Keratinocyte (primary cell): ENCODE results near the gene FLNC. TPM values are rescaled to one million over a fixed set of nuclear protein-coding genes. Genes with fewer than 3 reads are reported as not detected.

Experiments used
- DNase-seq: peaks from one replicate; pipeline ENCODE4 v3.0.0-alpha.2; 2011; ENCODE audit warnings: low read depth, missing footprints, low spot score
- FAIRE-seq: peaks from 2 replicates; lab custom pipeline; 2011; peaks lifted over from hg19 to GRCh38; lab: Jason Lieb, UNC
- H2AFZ ChIP-seq: 2 replicates; pipeline ENCODE4 v1.6.0; 2012; ENCODE audit warnings: low read length, control low read depth, inconsistent platforms; ENCODE audit not compliant: control insufficient read depth
- H3K27ac ChIP-seq: 2 replicates; pipeline ENCODE4 v1.5.1; 2011; ENCODE audit warnings: low read length; ENCODE audit not compliant: control insufficient read depth, insufficient read depth
- H3K27me3 ChIP-seq: 3 replicates; pipeline ENCODE4 v1.6.0; 2011; ENCODE audit warnings: low read length; ENCODE audit not compliant: control insufficient read depth, insufficient read depth; ENCODE audit errors: extremely low read depth
- H3K36me3 ChIP-seq, 2 experiments: 2 replicates in 1 of 2; 3 replicates in 1 of 2; pipeline ENCODE4 v1.5.1; 2011; ENCODE audit warnings: low read length in 2 of 2, mild to moderate bottlenecking in 1 of 2; ENCODE audit not compliant: control insufficient read depth in 2 of 2, insufficient read depth in 2 of 2; ENCODE audit errors: extremely low read depth in 1 of 2
- H3K4me1 ChIP-seq: 3 replicates; pipeline ENCODE4 v1.5.1; 2011; ENCODE audit warnings: low read length; ENCODE audit not compliant: control insufficient read depth, insufficient read depth; ENCODE audit errors: extremely low read depth
- H3K4me2 ChIP-seq: 3 replicates; pipeline ENCODE4 v1.6.0; 2011; ENCODE audit warnings: low read depth, low read length; ENCODE audit not compliant: control insufficient read depth, insufficient read depth; ENCODE audit errors: extremely low read depth
- H3K4me3 ChIP-seq, 3 experiments: fragments of 200-600 bp in 1 of 3; sonication (generic) in 1 of 3; 2 replicates in 2 of 3; 3 replicates in 1 of 3; pipeline ENCODE4 v1.5.1; 2011 to 2016; ENCODE audit warnings: low read length in 3 of 3, mild to moderate bottlenecking in 3 of 3, control low read depth in 2 of 3, inconsistent platforms in 1 of 3, low read depth in 1 of 3, mixed read lengths in 1 of 3, mixed run types in 1 of 3, moderate library complexity in 1 of 3; ENCODE audit not compliant: control insufficient read depth in 2 of 3, insufficient read depth in 2 of 3; ENCODE audit errors: extremely low read depth in 1 of 3
- H3K79me2 ChIP-seq: 2 replicates; pipeline ENCODE4 v1.6.0; 2012; ENCODE audit warnings: low read length; ENCODE audit not compliant: control insufficient read depth, insufficient read depth
- H3K9ac ChIP-seq: 3 replicates; pipeline ENCODE4 v1.6.0; 2011; ENCODE audit warnings: low read length; ENCODE audit not compliant: control insufficient read depth, insufficient read depth; ENCODE audit errors: extremely low read depth
- H3K9me1 ChIP-seq: 3 replicates; pipeline ENCODE4 v1.6.0; 2011; ENCODE audit warnings: low read length; ENCODE audit not compliant: control insufficient read depth, insufficient read depth; ENCODE audit errors: extremely low read depth
- H3K9me3 ChIP-seq: 2 replicates; pipeline ENCODE4 v1.5.1; 2012; ENCODE audit warnings: low read depth, low read length; ENCODE audit not compliant: control insufficient read depth
- H4K20me1 ChIP-seq: 3 replicates; pipeline ENCODE4 v1.6.0; 2011; ENCODE audit warnings: low read length; ENCODE audit not compliant: control insufficient read depth, insufficient read depth; ENCODE audit errors: extremely low read depth
- CTCF ChIP-seq, 3 experiments: IDR thresholded peaks in 1 of 3; conservative IDR thresholded peaks in 1 of 3; optimal IDR thresholded peaks in 1 of 3; 2 replicates in 2 of 3; 3 replicates in 1 of 3; pipeline versions ENCODE3 to v1.5.1; 2011; ENCODE audit warnings: low read length in 3 of 3, mild to moderate bottlenecking in 3 of 3, moderate library complexity in 2 of 3, control low read depth in 1 of 3, inconsistent platforms in 1 of 3; ENCODE audit not compliant: insufficient read depth in 2 of 3; ENCODE audit errors: extremely low read depth in 1 of 3
- EZH2 ChIP-seq: IDR thresholded peaks from one replicate; pipeline ENCODE4 v1.6.1; 2012; ENCODE audit warnings: inconsistent platforms, mild to moderate bottlenecking, low read length, moderate library complexity
- dilution Hi-C: fragments of 300-500 bp; cut with MboI; formaldehyde crosslinking; loops from one replicate; pipeline ENCODE4 v1.7.0; 2020; ENCODE audit warnings: low sequenced_read_pairs; ENCODE audit not compliant: extremely low pct_ligation_motif_present
- polyA plus RNA-seq, 5 experiments: library from polyadenylated mRNA; depleted of rRNA in 3 of 5; stranded (reverse) in 3 of 5; stranded (forward) in 1 of 5; unstranded in 1 of 5; fragments of >200 nt; gene quantifications; 1 replicate in 1 of 5; 2 replicates in 3 of 5; 3 replicates in 1 of 5; pipeline versions ENCODE4 v1.2.1 to v1.2.3, GENCODE V29; 2011 to 2012; ENCODE audit warnings: missing spikeins in 2 of 5, low read depth in 1 of 5, low replicate concordance in 1 of 5

The FLNC gene
- polyA plus RNA-seq, 1 donor (not counting 4 experiments of a cell fraction or from before 2014, with no cell fraction given), result 0.03 TPM

GRCh38 chr7:128805225-128805624, 25.0 kb upstream of the FLNC start:
- DNase-seq, result no peak
- FAIRE-seq, result no peak
- Histone ChIP-seq H4K20me1 (no peaks in the 10 kb centered on the region), H3K4me2 (no peak overlapping the region), H3K9ac (no peak overlapping the region), H3K27me3 (peaks cover 3% of the 10 kb centered on the region), H2AFZ (no peak overlapping the region), H3K36me3 (no peaks in the 10 kb centered on the region), H3K4me1 (no peaks in the 10 kb centered on the region), H3K27ac (no peak overlapping the region), H3K9me3 (no peaks in the 10 kb centered on the region), H3K4me3 (no peak overlapping the region), H3K79me2 (no peaks in the 10 kb centered on the region), H3K9me1 (no peaks in the 10 kb centered on the region)
- TF ChIP-seq CTCF (optimal IDR thresholded peaks at IDR 0.05 in 1 of 3, IDR thresholded peaks at IDR 0.05 in 1 of 3, conservative IDR thresholded peaks at IDR 0.05 in 1 of 3; ENCODE audit: extremely low read depth in 1 of 3, insufficient read depth in 2 of 3, low read length in 3 of 3) (no peak), EZH2 (no peak)
- dilution Hi-C loops, result no loop called here

GRCh38 chr7:128807191-128807590, 23.0 kb upstream of the FLNC start:
- Histone ChIP-seq H3K9ac (no peak overlapping the region), H3K4me2 (no peak overlapping the region), H3K27me3 (peaks cover 3% of the 10 kb centered on the region), H3K4me1 (no peaks in the 10 kb centered on the region), H3K9me3 (no peaks in the 10 kb centered on the region), H3K79me2 (no peaks in the 10 kb centered on the region), H3K36me3 (no peaks in the 10 kb centered on the region), H3K27ac (no peak overlapping the region), H3K4me3 (no peak overlapping the region), H4K20me1 (no peaks in the 10 kb centered on the region), H2AFZ (no peak overlapping the region), H3K9me1 (no peaks in the 10 kb centered on the region)
- DNase-seq (no peak), FAIRE-seq (no peak)
- dilution Hi-C loops, result no loop called here
- no peak for TF ChIP-seq EZH2
- no peak for TF ChIP-seq CTCF (optimal IDR thresholded peaks at IDR 0.05 in 1 of 3, IDR thresholded peaks at IDR 0.05 in 1 of 3, conservative IDR thresholded peaks at IDR 0.05 in 1 of 3; ENCODE audit: extremely low read depth in 1 of 3, insufficient read depth in 2 of 3, low read length in 3 of 3)
